SK-N-SH (cell line): ENCODE data around the gene PARVG. TPM values are rescaled to one million over a fixed set of nuclear protein-coding genes. Genes with fewer than 3 reads are reported as not detected.

Experiments used
- CTCF ChIA-PET: fragments of 300-600, 350-600 bp; formaldehyde crosslinking; extraction: SDS; loops from one replicate; lab custom pipeline; 2021; lab: Yijun Ruan, JAX
- POLR2A ChIA-PET: fragments of 350-600 bp; sonication (Branson Sonifier 250); formaldehyde crosslinking; extraction: SDS; loops from one replicate; lab custom pipeline; 2020; ENCODE audit warnings: antibody characterized with exemption, inconsistent platforms; lab: Yijun Ruan, JAX
- DNase-seq: peaks from one replicate; pipeline ENCODE4 v3.0.0; 2012
- H2AFZ ChIP-seq: fragments of 200-600 bp; sonication (generic); 2 replicates; pipeline ENCODE4 v1.8.1; 2016; ENCODE audit warnings: antibody characterized with exemption, mild to moderate bottlenecking, low read depth
- H3F3A ChIP-seq: fragments of 200-600 bp; sonication (generic); replicated peaks from 2 replicates; pipeline ENCODE3; 2016; ENCODE audit warnings: antibody characterized with exemption, mild to moderate bottlenecking; ENCODE audit not compliant: insufficient read depth
- H3K27ac ChIP-seq, 2 experiments: fragments of 200-500 bp in 1 of 2; fragments of 200-600 bp in 1 of 2; sonication (Bioruptor generic) in 1 of 2; sonication (generic), shearing (Covaris generic) in 1 of 2; 2 replicates each; pipeline versions ENCODE4 v1.5.1 to v1.6.1; 2014 to 2016; ENCODE audit warnings: low read depth in 2 of 2, inconsistent platforms in 1 of 2, low read length in 1 of 2, mild to moderate bottlenecking in 1 of 2, mixed read lengths in 1 of 2
- H3K27me3 ChIP-seq: fragments of 200-600 bp; sonication (generic), shearing (Covaris generic); 2 replicates; pipeline ENCODE4 v1.6.1; 2016; ENCODE audit warnings: mixed run types; ENCODE audit not compliant: insufficient read depth
- H3K36me3 ChIP-seq, 2 experiments: fragments of 200-500 bp in 1 of 2; fragments of 200-600 bp in 1 of 2; sonication (Bioruptor generic) in 1 of 2; sonication (generic) in 1 of 2; replicated peaks in 1 of 2; 2 replicates each; pipeline versions ENCODE3 to v1.5.1; 2014 to 2016; ENCODE audit warnings: low read length in 1 of 2, mild to moderate bottlenecking in 1 of 2; ENCODE audit not compliant: insufficient read depth in 2 of 2, control insufficient read depth in 1 of 2
- H3K4me1 ChIP-seq, 2 experiments: fragments of 200-500 bp in 1 of 2; fragments of 200-600 bp in 1 of 2; sonication (Bioruptor generic) in 1 of 2; sonication (generic), shearing (Covaris generic) in 1 of 2; 2 replicates each; pipeline versions ENCODE4 v1.5.1 to v1.6.1; 2014 to 2016; ENCODE audit warnings: low read depth in 1 of 2, low read length in 1 of 2, mixed run types in 1 of 2; ENCODE audit not compliant: insufficient read depth in 2 of 2, control insufficient read depth in 1 of 2
- H3K4me2 ChIP-seq: fragments of 200-600 bp; sonication (generic), shearing (Covaris generic); 2 replicates; pipeline ENCODE4 v1.6.1; 2017; ENCODE audit warnings: mixed run types
- H3K4me3 ChIP-seq, 2 experiments: fragments of 200-500 bp in 1 of 2; fragments of 200-600 bp in 1 of 2; sonication (Bioruptor generic) in 1 of 2; sonication (generic), shearing (Covaris generic) in 1 of 2; 2 replicates each; pipeline versions ENCODE4 v1.5.1 to v1.8.1; 2014 to 2016; ENCODE audit warnings: low read depth in 2 of 2, inconsistent platforms in 1 of 2, low read length in 1 of 2, mild to moderate bottlenecking in 1 of 2, mixed read lengths in 1 of 2, moderate library complexity in 1 of 2
- H3K79me2 ChIP-seq: fragments of 200-600 bp; sonication (generic); 2 replicates; pipeline ENCODE4 v1.8.1; 2017; ENCODE audit warnings: mild to moderate bottlenecking; ENCODE audit not compliant: insufficient read depth
- H3K9ac ChIP-seq: fragments of 200-600 bp; sonication (generic); 2 replicates; pipeline ENCODE4 v1.6.1; 2017; ENCODE audit warnings: mixed run types
- H3K9me2 ChIP-seq: fragments of 200-600 bp; sonication (generic); 2 replicates; pipeline ENCODE4 v1.6.1; 2017; ENCODE audit warnings: mixed run types
- H3K9me3 ChIP-seq: fragments of 200-600 bp; sonication (generic); 2 replicates; pipeline ENCODE4 v1.6.1; 2017; ENCODE audit warnings: mixed run types, mild to moderate bottlenecking, moderate library complexity
- H4K20me1 ChIP-seq: fragments of 200-600 bp; sonication (generic); 2 replicates; pipeline ENCODE4 v1.6.1; 2017; ENCODE audit warnings: mild to moderate bottlenecking, mixed run types; ENCODE audit not compliant: insufficient read depth
- CTCF ChIP-seq: fragments of 200-600 bp; sonication (generic); IDR thresholded peaks from 2 replicates; pipeline ENCODE4 v1.6.1; 2017; ENCODE audit warnings: antibody characterized with exemption, mild to moderate bottlenecking, moderate library complexity
- EZH2phosphoT487 ChIP-seq: fragments of 200-600 bp; sonication (generic); IDR thresholded peaks from 2 replicates; pipeline ENCODE4 v1.6.1; 2017; ENCODE audit warnings: low read depth, mixed run types, mild to moderate bottlenecking, antibody characterized with exemption, moderate library complexity, borderline replicate concordance
- FOXJ3 ChIP-seq: sonication (generic); formaldehyde crosslinking; IDR thresholded peaks from 2 replicates; pipeline ENCODE4 v1.5.1; 2020; ENCODE audit warnings: mild to moderate bottlenecking, missing genetic modification reagents
- FOXM1 ChIP-seq: IDR thresholded peaks from 2 replicates; pipeline ENCODE4 v1.4.0; 2012; ENCODE audit warnings: low read depth, mild to moderate bottlenecking
- GABPA ChIP-seq: IDR thresholded peaks from 2 replicates; pipeline ENCODE4 v1.4.0; 2012; ENCODE audit warnings: low read depth, mild to moderate bottlenecking
- GATA2 ChIP-seq: sonication (generic); formaldehyde crosslinking; IDR thresholded peaks from 2 replicates; pipeline ENCODE4 v1.5.0; 2020; ENCODE audit warnings: mild to moderate bottlenecking, missing genetic modification reagents
- MXI1 ChIP-seq: IDR thresholded peaks from 2 replicates; pipeline ENCODE4 v1.6.1; 2012; ENCODE audit warnings: mild to moderate bottlenecking, low read depth, low read length, improper control_type of control experiment
- NFIC ChIP-seq: IDR thresholded peaks from 2 replicates; pipeline ENCODE4 v1.4.0; 2012; ENCODE audit warnings: borderline replicate concordance
- POLR2AphosphoS5 ChIP-seq: IDR thresholded peaks from 2 replicates; pipeline ENCODE4 v1.6.1; 2012; ENCODE audit warnings: low read depth, low read length
- RCOR1 ChIP-seq: fragments of 150-350 bp; IDR thresholded peaks from 2 replicates; pipeline ENCODE4 v1.6.1; 2017; ENCODE audit warnings: antibody characterized with exemption, low read length
- RXRA ChIP-seq: IDR thresholded peaks from 2 replicates; pipeline ENCODE4 v1.4.0; 2012; ENCODE audit warnings: low read depth, mild to moderate bottlenecking, borderline replicate concordance
- SIN3A ChIP-seq: IDR thresholded peaks from 2 replicates; pipeline ENCODE4 v1.6.1; 2012; ENCODE audit warnings: low read depth, mild to moderate bottlenecking, low read length, moderate library complexity, borderline replicate concordance
- SMC3 ChIP-seq: IDR thresholded peaks from 2 replicates; pipeline ENCODE4 v1.6.1; 2012; ENCODE audit warnings: low read depth, low read length, improper control_type of control experiment
- TCF12 ChIP-seq: IDR thresholded peaks from 2 replicates; pipeline ENCODE4 v1.4.0; 2012
- TEAD4 ChIP-seq: IDR thresholded peaks from 2 replicates; pipeline ENCODE4 v1.4.0; 2012; ENCODE audit warnings: mild to moderate bottlenecking, borderline replicate concordance; ENCODE audit not compliant: insufficient read depth
- USF2 ChIP-seq: fragments of 150-350 bp; IDR thresholded peaks from 2 replicates; pipeline ENCODE4 v1.6.1; 2017; ENCODE audit warnings: antibody characterized with exemption, low read length, low read depth, borderline replicate concordance
- WGBS: methylation state at CpG from one replicate; pipeline ENCODE4 v1.1.6; 2017; ENCODE audit warnings: low lambda C conversion rate; 5-methylcytosine and 5-hydroxymethylcytosine counted together
- polyA plus RNA-seq, 3 experiments: library from polyadenylated mRNA; depleted of rRNA; stranded (reverse); fragments of >200 nt; gene quantifications; 2 replicates each; pipeline ENCODE4 v1.2.3, GENCODE V29; 2012
- TF ChIP-seq, protein P1 (sequence below): IDR thresholded peaks from 2 replicates; pipeline ENCODE4 v1.4.0; 2012; ENCODE audit warnings: low read depth, borderline replicate concordance

Gene PARVG
- polyA plus RNA-seq, 1 of the 3 experiments (the other 2 are of a cell fraction) = 0.05 TPM

GRCh38 chr22:44192816-44193534, 12.2 kb downstream of the PARVG start:
- H3K27ac ChIP-seq = no peak overlapping the region
- no peak overlapping the region for H3K4me2 ChIP-seq
- H2AFZ ChIP-seq = no peak overlapping the region
- POLR2A ChIA-PET = no interaction called here
- no peak overlapping the region for H3K4me3 ChIP-seq
- no peaks in the 10 kb centered on the region for H4K20me1 ChIP-seq
- no peaks in the 10 kb centered on the region for H3F3A ChIP-seq
- H3K79me2 ChIP-seq = no peaks in the 10 kb centered on the region
- TF ChIP-seq RXRA = no peak
- H3K9ac ChIP-seq = no peak overlapping the region
- no peaks in the 10 kb centered on the region for H3K36me3 ChIP-seq
- DNase-seq = no peak
- H3K9me3 ChIP-seq = no peaks in the 10 kb centered on the region
- CTCF ChIA-PET = no interaction called here
- H3K4me1 ChIP-seq = peaks cover 0 to 11% of the 10 kb centered on the region in 2 experiments; a peak in 1 of 4 replicates
- WGBS = 49% methylated on average over 10 of the region's 11 CpGs
- H3K27me3 ChIP-seq = no peaks in the 10 kb centered on the region; the same call in 1 of the 2 replicates
- H3K9me2 ChIP-seq = no peaks in the 10 kb centered on the region

- WGBS = 36% methylated on average over 4 of the region's 4 CpGs
Observed at GRCh38 chr22:44193535-44193891, 12.8 kb downstream of the PARVG start.

More at GRCh38 chr22:44193535-44193891, 12.8 kb downstream of the PARVG start:
- Histone ChIP-seq H3K9me3 (no peaks in the 10 kb centered on the region), H3K4me2 (no peak overlapping the region), H3K4me1 (peaks cover 0 to 13% of the 10 kb centered on the region in 2 experiments; a peak in 1 of 4 replicates), H3K4me3 (no peak overlapping the region), H3K9ac (no peak overlapping the region), H3K9me2 (no peaks in the 10 kb centered on the region), H3K27ac (no peak overlapping the region), H3K79me2 (no peaks in the 10 kb centered on the region), H2AFZ (no peak overlapping the region), H3F3A (no peaks in the 10 kb centered on the region), H3K27me3 (no peaks in the 10 kb centered on the region; the same call in 1 of the 2 replicates), H4K20me1 (no peaks in the 10 kb centered on the region), H3K36me3 (no peaks in the 10 kb centered on the region)
- POLR2A ChIA-PET = no interaction called here
- CTCF ChIA-PET = no interaction called here
- DNase-seq = no peak
- TF ChIP-seq RCOR1 (no peak), SMC3 (no peak), TEAD4 (no peak), SIN3A (no peak), FOXJ3 (no peak), TCF12 (no peak), POLR2AphosphoS5 (no peak), EZH2phosphoT487 (no peak), CTCF (no peak), FOXM1 (no peak), USF2 (no peak), GABPA (no peak), MXI1 (no peak), NFIC (no peak), GATA2 (no peak)
- TF ChIP-seq, protein P1, sequence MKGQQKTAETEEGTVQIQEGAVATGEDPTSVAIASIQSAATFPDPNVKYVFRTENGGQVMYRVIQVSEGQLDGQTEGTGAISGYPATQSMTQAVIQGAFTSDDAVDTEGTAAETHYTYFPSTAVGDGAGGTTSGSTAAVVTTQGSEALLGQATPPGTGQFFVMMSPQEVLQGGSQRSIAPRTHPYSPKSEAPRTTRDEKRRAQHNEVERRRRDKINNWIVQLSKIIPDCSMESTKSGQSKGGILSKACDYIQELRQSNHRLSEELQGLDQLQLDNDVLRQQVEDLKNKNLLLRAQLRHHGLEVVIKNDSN = no peak
